GM19467 (cell line): ENCODE measurements around the gene TOB2.
A peak's percentile ranks its signal among the peaks of the same experiment; 100 is the strongest.
"Not testable (repeated sequence)": the region's sequence is repeated elsewhere in the genome, so short reads cannot be mapped to it uniquely, and the experiment has no call there.

Experiments used
- ATAC-seq: cut with Tn5 transposase; IDR thresholded peaks from one replicate; pipeline ENCODE4 v1.9.1; 2021; ENCODE audit warnings: mild to moderate bottlenecking, moderate library complexity; ENCODE audit not compliant: unreplicated experiment

Gene TOB2

DNA sequence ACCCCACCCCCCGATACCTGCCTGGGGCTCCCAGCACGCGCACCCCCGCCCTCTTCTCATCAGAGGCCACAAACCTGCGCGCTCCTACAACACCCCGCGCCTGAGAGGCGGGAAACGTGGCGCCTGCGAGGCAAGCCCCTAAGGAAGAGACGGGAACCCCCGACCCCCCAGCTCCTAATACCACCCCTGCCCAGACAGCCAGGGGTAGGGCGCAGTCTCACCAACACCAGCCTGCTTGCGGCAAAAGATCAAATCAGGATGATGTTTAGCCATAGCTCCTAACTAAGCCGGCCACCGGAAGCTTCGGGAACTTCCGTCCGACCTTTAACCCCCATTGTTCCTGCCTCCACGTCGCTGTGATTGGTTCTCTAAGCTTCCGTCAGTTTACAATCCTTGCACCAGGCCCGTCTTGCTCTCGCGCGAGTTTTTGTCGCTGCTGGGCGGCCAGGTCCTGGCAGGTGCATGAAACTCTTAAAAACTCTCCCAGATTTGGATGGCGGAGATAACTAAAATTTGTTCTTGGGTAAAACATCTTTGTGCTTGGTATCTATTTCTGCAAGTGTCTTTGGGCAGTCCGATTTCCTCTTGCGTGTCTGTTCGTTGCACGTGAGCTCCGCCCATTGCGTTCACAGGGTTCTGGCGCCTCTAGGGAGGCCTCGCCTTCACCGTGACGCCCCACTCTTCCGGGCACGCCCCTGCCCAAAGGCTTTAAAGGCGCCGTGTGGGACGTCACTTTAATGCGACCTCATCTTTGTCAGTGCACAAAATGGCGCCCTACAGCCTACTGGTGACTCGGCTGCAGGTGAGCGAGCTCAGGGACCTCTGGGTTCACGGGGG lies 22.0 kb upstream of the TOB2 start, which contains the start of the genes ACO2 and PHF5A:
Gene ACO2, plus strand, starts transcription at position 737 of the 837 bp plus-strand sequence. Its CDS starts 30 bp downstream, at position 767.
Gene PHF5A, minus strand, starts transcription at position 312 of the 837 bp plus-strand sequence. Its CDS starts 39 bp downstream, at position 273.
- ATAC-seq, result peak; percentile 80

DNA sequence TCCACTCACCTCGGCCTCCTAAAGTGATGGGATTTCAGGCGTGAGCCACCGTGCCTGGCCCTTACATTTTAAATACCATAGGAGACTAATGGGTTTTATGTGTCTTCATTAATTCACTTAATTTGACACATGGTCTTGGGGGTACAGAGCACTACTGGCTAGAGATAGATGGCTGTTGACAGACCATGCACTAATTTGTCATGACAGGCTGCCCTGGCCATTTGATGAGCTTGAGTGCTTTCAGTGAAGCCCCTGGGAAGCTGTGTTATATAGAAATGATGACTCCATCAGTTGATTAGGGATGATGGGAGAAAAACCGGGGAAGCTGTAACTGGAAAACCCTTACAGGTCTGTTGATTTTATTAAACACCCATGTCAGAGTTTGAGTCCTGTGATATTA lies 15.3 kb upstream of the TOB2 start:
- no peak for ATAC-seq

DNA sequence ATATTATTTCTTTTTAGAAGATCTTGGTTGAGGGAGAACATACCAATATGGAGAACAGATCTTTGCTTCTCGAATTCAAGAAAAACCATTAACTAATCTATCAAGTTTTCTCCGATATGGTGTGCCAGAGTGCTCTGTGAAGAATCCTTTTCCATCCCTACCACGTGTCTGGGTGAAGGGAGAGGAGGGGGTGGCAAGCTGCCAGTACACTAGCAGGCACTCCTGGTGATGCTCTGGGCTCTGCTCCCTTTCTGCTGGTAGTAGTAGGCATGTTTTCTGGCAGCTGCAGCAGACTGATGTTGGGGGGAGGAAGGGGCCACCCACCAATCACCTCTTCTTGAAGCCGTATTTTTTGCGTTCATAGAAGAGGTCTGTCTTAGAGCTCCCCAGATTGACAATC lies 13.5 kb upstream of the TOB2 start:
- not testable (repeated sequence) for ATAC-seq

DNA sequence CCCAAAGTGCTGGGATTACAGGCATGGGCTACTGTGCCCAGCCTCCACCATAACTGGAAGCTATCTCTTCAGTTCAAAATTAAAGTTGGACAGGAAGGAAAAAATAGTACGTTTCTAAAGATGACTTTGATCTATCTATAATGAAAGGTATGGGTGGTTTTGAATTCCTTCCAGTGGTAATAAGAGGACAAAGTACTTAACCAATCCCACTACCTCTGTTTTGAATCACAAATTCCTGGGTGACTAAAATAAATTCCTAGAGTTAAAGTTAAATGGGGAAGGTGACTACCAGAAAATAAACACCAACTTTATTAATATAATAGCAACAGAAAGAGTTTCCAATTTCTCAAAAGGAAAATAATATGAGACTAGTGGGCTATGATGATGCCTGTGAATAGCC lies 12.8 kb upstream of the TOB2 start:
- no peak for ATAC-seq

DNA sequence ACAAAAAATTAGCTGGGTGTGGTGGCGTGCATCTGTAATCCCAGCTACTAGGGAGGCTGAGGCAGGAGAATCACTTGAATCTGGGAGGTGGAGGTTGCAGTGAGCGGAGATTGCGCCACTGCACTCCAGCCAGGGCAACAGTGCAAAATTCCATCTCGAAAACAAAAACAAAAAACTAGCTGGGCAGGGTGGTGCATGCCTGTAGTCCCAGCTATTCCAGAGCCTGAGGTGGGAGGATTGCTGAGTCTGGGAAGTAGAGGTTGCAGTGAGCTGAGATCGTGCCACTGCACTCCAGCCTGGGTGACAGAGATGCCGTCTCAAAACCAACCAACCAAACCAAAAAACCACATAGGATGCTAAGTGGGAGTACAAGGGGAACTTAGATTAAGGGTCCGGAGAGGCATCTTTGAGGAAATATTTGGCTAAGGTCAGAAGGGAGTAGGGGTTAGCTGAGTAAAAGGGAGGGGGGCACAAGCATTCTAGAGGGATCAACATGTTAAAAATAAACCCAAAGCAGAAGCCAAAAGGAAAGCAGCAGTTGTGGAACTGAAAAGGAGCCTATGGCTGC lies 11.6 kb upstream of the TOB2 start:
- no peak for ATAC-seq

DNA sequence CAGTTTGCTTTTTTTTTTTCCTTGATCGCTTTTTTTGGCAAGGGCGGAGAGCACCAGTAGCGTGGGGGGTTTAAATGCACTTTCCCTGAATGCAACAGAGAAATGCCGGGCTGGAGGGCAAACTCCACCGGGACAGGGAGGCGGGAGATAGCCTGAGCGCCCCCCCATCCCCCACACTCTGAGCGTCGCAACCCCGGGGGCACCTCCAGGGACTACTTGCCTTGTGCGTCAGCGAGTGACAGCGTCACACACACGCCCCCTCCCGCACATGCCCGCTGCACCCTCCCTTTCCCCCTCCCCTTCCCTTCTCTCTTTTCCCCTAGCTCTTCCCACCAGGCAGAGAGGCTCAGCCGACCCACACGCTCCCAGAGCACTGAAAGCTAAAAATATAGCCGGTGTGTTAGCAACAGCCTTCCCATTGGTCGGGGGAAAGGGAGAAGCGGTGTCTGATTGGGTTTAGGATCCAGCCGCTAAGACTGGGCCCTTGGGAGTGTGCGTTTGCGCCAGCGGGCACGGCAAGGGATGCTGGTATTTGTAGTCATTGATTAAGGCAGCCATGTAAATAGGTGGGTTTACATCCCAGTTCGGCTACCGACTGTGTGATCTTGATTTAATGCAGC lies 1.7 kb upstream of the TOB2 start:
- peak; percentile 53 for ATAC-seq

DNA sequence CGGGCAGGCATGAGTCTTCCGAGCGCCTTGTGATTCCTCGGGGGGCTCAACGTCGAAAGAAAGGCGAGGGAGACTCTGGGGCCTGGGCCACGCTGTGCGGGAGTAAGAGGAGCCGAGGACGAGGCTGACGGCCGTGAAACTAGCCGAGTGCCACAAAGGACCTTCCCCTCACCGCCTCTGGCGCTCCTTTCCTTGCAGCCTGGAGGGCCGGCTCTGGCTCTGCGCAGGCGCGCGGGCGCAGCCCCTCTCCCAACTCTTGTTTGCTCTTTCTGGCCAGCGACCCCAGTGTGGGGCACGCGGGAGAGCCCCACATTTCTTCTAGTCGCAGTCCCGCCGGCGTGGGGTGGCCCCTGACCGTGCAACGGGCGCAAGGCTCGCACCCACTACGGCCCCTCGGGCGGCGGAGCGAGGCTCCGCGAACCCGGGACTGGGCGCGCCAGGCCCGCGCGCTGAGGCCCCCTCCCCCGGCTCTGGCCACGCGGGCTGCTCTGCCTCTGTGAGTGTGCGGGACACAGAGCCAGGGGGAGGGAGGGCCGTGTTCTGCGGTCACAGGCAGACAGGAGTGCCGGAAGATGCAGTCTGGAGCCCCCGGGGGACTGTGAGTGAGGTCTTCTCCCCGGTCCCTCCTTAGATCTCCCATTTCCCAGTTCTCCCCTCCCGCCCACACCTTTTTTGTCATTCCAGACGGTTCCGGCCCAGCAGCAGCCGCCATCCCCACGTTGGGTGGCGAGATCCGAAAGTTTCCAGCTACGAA lies 1.0 kb upstream of the TOB2 start:
- no peak for ATAC-seq

DNA sequence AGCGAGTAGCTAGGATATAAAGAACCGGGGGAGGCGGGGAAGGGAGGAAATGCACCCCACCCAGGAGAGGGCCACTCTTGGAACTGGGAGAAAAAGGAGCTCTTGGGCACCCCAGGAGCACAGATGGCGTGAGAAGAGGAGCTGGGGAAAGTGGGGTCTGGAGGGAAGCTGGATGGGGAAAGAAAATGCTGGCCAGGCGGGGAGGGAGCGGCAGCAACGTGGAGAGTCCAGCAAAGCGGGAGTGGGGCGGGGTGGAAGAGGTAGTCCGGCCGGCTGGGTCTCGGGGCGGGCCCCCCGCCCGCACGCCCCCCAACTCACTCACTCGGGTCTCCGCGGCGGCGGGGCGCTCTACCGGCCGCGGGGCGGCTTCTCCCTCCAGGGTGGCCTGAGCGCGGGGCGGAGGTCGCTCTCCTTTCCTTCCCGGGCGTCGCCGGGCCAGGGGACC lies 522 bp downstream of the TOB2 start:
- no peak for ATAC-seq

DNA sequence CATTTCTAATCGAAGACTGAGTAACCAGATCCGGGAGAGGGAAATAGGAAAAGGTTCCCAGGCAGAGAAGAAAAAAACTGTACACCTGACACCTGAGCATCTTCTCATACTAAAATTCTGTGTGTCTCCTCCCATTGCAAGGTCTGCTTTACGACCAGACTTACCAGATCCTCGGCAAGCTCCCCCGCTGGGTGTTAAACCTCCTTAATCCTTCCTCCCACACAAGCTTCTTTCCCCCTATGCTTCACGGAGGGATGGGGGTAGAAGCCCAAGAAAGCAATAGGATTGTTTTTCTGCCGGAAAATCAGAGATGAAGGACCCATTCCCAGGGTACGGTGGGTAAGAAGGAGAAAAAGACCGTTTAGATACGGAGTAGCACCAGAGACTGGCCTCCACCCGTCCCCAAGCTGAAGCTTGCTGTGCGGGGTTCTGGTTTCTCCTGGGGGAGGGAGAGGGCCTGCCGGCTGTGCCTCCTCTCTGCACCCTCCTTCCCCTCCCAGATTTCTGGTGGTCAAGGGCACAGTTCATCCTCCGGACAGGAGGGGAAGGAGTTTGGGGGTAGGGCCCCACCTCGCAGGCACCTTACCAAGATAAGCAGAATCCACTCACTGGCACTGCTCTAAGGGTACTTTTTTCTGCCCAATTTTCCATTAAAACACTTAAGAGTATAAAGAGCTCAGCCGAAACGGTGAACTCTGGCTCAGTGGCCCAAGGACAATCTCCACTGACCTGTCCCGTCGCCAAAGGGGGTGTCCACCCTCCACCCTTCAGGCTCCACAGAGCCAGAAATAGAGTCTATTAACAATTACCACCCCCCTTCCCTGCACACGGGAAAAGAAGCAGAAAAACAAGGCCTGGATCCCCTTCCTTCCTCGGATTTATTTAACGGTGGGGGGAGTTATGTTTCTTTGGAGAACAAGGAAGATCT lies 1.2 kb downstream of the TOB2 start:
- ATAC-seq, result no peak

DNA sequence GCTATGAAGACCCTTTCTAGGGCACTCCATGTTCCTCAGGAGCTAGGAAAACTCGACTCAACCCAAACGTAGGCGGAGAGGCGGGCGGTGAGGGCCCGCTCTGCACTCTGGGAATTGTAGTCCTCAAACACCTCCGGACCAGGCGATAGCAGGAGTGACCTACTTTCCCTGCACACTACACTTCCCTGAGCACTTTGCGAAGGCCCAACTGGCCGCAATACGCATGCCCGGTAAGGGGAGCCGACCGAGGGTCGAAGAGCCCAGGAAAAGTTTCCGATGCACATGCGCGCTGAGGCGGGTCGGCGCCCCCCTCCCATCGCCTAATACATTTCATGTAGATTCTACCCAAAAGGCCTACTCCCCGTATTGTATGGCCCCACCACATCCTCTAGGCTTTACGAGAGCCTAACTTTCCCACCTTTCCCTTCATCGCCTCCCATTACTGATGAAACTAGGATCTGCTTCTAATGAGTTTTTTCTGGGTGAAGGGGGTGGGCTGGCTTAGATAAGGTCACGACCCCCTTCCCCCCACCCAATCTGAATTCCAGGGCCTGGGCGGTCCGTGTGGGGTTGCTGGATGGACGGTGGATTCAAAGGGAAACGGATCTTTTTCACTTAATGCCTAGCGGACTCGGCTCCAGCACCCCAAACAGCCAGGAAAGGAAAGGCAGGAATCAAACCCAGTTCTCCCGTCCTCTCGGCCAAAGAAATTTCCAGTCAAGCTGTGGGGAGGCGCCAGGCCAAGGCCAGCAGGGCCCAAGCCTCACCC lies 2.1 kb downstream of the TOB2 start:
- peak; percentile 55 for ATAC-seq

DNA sequence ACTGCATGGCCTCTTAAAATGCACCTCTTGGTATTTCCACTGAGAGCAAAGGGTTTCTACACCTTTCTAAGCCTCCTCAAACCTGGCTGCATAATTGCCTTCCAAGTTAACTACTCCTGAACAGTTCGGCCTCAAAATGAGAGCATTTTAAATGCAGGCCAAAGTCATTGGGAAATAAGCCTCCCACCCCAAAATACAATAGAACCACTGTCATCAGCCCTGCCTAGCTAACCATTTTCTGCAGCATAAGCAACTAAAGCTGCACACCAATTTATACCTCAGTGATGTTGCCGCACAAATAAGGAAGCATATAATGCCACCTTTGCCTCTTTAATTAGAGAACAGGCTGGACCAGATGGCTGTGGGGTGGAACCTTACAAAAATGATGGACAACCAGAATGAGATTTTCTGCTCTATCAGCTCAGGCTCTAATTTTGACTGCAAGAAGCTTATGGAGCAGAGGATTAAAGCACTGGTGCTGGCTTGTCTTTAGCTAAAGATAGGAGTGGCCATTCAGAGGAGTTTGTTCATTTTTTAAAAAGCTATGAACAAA lies 4.3 kb downstream of the TOB2 start:
- no peak for ATAC-seq

DNA sequence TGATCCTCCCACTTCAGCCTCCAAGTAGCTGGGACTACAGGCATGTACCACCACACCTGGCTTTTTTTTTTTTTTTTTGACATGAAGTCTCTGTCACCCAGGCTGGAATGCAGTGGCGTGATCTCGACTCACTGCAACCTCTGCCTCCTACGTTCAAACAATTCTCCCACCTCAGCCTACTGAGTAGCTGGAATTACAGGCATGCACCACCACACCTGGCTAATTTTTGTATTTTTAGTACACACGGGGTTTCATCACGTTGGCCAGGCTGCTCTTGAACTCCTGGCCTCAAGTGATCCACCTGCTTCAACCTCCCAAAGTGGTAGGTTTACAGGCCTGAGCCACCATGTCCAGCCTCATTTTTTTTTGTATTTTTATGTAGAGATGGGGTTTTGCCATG lies 6.1 kb downstream of the TOB2 start:
- ATAC-seq, result not testable (repeated sequence)

DNA sequence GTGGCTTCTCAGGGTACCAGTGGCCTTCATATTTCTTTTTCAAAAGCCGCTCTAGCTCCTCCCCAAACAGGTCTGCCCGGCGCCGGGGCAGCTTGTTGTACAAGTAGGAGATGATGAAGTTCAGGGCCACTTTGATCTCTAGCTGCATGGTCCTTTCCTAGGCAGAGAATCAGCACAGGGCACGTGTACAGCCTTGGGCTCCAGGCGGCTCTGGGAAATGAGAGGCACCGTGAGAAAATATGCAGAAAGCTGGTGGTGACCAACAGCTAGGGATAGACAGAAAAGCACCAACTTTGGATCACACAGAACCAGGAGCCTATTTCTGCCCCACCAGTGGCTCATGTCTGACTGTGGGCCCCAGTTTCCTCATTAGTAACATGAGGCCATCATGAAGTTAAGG lies 9.4 kb downstream of the TOB2 start:
- no peak for ATAC-seq

DNA sequence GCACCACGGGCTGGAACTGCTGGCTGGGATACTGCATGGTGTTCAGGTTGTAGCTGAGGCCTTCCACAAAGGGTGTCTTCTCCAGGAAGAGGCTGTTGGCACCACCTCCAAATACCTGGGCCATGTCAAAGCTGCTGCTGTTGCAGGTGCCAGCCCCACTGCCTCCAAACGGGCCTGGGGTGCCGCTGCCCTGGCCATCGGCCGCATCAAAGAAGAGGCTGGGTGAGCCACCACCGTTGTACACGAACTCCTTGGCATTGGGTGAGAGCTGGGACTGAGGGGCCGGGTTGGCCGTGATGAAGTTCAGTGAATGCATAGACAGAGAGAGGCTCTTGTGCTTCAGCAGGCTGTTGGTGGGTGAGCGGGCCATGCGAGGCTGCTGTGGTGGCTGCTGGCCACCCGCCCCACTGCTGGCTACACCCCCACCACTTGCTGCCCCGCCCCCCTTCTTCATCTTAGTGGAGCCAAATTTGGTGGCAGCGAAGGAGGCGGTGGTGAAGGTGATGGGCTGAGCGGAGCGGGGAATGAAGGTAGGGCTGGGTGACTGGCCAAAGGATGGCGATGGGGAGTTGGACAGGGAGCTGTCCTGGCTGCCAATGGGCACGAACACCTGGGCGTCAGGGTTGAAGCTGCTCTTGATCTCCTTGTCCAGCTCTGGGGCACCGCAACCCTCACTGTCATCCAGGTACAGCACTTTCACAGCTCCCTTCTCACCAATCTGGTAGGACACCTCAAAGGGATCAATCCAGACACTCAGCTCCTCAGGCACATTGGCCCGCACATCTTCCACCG lies 10.1 kb downstream of the TOB2 start:
- no peak for ATAC-seq

DNA sequence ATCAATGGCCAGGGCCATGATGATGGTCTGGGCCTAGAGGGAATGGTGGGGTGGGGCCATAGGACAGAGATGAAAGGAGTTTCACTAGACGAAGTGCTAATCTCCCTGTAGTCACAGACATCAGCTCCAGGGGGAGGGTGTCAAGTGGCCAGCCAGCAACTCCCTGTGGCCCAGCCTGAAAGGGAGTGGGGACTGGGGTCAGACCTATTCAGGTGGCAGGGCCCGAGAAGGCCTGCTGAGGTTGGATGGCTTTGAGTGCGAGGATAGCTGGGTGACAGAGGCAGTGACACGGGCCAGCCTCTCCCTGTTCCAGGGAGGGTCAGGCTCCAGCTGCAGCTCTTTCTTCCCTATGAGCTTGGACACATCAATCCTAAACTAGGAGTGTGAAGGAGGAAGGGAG lies 11.0 kb downstream of the TOB2 start:
- no peak for ATAC-seq

DNA sequence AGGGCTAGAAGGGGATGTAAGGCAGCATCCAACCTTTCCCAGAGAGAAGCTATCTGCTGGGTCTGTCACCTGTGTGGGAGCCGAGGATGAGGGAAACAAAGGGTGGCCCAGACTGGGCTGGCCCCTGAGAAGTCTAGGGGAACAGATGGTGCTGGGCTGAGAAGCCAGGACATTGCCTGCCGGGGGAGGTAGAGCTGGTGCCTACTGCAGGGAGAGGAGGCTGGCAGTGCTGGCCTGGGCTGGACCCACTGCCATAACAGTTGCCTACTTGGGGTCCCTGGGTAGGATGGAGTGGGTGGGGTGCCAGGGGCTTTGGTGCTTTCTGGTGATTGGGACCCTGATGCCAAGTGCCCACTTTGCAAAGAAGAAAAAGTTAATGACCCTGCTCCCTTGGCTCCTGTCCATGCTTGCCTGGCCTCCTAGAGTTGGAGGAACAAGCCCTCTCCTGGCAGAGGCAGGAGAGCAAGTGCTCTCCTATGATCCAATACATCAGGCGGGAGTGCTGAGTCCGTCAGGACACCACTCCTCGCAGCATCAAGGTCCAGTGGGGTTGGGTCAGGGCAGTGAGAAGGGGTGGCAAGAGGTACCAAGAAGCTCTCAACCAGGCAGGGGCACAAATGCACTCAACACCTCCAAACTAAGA lies 12.1 kb downstream of the TOB2 start:
- not testable (repeated sequence) for ATAC-seq

DNA sequence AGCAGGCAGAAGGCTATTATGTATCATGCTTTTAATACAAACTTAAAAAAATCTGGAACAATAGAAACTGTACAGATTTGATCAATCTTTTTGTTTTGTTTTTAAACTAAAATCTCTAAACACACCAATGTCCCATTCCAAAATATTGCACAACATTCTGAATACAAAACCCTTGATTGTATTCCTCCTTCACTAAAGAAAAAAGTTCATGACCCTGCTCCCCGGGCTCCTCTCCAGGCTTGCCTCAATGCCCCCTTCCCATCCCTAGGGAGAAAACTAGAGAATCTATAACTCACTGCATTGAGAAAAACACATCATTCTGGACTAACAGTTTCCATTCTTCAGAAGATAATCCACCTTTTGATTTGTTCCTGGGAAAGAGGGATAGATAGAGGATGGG lies 13.1 kb downstream of the TOB2 start:
- not testable (repeated sequence) for ATAC-seq

DNA sequence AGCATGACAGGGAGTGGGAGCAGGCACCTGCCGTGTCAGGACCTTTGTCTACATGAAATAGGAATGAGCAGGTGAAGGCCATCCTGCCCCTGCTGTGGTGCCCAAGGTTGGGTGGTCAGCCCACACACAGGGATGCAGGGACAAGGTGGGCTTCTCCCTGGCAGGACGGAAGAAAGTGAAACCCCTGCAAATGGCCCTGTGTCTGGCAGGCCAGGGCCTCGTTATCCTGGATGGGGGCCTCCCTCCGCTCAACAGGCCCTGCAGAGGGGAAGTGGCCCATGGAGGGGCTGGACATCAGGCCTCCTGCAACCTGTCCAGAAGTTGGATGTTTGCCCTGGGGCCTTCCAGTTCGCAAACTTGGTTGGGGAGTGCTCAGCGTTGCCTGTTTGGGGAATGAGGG lies 14.9 kb downstream of the TOB2 start:
- no peak for ATAC-seq
